Stomach (tissue), 4 donors: ENCODE measurements around the gene ST8SIA6.

ENCODE experiments used
- CTCF ChIP-seq, 7 experiments: fragments of 450-650 bp in 4 of 7; fragments of 200-600 bp in 3 of 7; sonication (generic) in 3 of 7; IDR thresholded peaks; one replicate each; pipeline ENCODE4 v1.5.1; 2016 to 2019; ENCODE audit warnings: antibody characterized with exemption in 7 of 7, control low read depth in 2 of 7, mild to moderate bottlenecking in 1 of 7
- POLR2A ChIP-seq, 4 donors: fragments of 450-650 bp; IDR thresholded peaks; one replicate each; pipeline ENCODE4 v1.6.1; 2016; ENCODE audit warnings: antibody characterized with exemption in 4 of 4, control low read depth in 2 of 4, mild to moderate bottlenecking in 1 of 4, moderate library complexity in 1 of 4
- POLR2AphosphoS5 ChIP-seq, 3 donors: sonication (generic); formaldehyde crosslinking; IDR thresholded peaks; one replicate each; pipeline ENCODE4 v1.6.1; 2016; ENCODE audit warnings: antibody characterized with exemption in 3 of 3

GRCh38 chr10:17394854-17395253 is 59.5 kb downstream of the ST8SIA6 start:
- TF ChIP-seq CTCF (IDR thresholded peaks at IDR 0.05), result no peak
- no peak for TF ChIP-seq POLR2AphosphoS5 (IDR thresholded peaks at IDR 0.05)
- TF ChIP-seq POLR2A (IDR thresholded peaks at IDR 0.05), result no peak
